ENCODE measurements around the gene EED.
A peak's percentile ranks its signal among the peaks of the same experiment; 100 is the strongest.
"Not testable (repeated sequence)": the region's sequence is repeated elsewhere in the genome, so short reads cannot be mapped to it uniquely, and the experiment has no call there.

The EED gene

DNA sequence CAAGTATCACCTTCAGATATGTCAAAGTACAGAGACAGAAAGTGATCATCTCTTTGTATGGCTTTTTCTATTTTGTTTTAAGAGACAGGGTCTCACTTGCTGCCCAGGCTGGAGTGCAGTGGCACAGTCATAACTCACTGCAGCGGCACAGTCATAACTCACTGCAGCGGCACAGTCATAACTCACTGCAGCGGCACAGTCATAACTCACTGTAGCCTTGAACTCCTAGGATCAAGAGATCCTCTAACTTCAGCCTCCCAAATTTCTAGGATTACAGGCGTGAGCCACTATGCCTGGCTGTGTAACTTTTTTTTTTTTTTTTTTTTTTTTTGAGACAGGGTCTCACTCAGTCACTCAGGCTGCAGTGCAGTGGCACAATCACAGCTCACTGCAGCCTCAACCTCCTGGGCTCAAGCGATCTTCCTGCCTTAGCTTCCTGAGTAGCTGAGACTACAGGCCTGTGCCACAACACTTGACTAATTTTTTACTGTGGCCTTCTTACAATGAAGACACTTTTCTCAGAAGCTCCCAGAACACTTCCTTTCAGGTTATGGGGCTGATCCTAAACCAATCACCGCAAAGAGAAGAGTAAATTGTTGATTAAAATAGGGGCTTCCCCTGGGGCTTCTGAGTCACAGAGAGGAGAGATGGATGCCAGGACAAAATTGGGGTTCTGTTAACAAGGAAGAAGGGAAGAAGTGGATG, 48.5 kb downstream of the EED start:
- no peak for DNase-seq (ENCODE audit: low spot score)

DNA sequence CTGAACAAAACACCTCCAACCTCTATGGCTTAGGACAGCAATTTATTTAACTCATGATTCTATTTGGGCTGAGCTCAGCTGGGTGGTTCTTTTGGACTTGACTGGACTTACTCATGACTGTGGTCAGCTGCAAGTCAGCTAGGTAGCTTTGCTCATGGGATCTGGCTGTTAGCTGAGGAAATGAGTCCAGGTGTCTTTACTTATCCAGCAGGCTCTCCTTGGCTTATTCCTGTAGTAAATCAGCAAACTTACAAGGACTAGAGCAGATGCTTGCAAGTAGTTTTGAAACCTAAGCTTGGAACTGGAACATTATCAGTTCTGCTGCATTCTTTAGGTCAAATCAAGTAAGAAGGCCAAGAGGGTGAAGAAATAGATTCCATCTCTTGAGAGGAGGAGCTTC, 49.5 kb downstream of the EED start:
- DNase-seq (ENCODE audit: low spot score) = no peak

DNA sequence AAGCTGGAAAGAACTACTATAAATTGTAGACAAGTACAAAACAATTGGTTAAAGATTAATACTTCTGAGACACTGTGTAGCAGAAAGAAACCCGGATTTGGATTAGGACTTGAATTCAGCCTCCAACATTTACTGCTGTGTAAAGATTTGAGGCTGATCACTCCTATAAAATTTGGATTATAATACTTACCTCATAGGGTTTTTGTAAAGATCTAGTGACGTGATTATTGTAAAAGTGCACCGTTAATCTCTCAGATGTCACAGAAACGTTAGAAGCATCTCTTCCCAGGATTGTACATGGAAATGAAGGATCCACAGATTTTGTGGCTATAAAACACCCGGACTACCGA, 57.2 kb downstream of the EED start:
- no peak for DNase-seq (ENCODE audit: low spot score)

DNA sequence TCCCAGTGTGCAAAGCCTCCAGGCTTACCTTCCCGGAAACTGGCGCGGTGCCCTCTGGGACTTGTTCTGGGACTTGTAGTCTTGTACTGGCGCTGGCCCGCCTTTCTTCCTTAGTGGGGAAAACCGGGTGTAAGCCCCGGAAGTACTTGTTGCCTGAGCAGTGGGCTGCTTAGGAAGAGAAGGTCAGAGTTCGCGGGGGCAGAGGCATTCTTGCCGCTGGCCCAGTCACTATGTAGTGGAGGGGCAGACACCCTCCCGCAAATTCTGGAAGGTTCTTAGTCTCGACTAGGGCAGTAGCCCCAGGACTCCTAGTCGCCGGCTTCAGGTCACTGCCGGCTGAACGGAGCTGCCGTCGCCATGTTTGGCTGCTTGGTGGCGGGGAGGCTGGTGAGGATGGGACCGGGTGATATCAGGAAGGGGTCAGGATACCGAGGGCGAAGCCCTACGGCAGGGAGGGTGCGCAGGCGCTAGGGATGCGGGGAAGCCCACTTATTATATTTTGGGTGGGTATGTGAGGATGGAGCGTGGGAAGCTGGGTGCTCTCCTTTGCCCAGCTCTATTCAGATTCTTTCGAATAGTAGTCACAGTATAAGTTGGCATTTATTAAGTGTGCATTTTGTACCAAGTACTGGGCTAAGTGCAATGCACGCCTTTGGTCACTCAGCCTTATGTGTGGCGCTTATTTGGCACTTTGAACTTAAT, 57.7 kb downstream of the EED start, which contains the start of gene HIKESHI:
Gene HIKESHI, plus strand, starts transcription at position 149 of the 702 bp plus-strand sequence. Its CDS starts 209 bp downstream, at position 358.
- peak; percentile 78 for DNase-seq (ENCODE audit: low spot score)

DNA sequence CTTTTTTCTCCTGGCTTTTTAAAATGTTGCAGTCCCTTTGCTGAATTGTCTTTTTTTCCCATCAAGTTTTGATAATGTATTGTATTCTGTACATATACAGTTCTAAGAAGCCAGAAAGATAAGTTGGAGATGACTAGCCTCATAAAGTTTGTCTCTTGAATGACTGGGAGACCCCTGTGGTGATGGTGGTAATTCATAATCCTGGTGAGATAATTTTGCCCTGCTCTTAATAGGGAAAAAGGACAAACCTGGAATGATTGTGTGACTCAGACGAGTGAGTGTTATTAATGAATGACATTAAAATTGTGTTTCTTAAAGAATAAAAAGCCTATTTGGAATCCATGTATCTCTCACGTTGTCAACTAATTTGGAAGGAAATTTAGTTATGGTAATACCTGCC, 58.7 kb downstream of the EED start:
- no peak for DNase-seq (ENCODE audit: low spot score)

DNA sequence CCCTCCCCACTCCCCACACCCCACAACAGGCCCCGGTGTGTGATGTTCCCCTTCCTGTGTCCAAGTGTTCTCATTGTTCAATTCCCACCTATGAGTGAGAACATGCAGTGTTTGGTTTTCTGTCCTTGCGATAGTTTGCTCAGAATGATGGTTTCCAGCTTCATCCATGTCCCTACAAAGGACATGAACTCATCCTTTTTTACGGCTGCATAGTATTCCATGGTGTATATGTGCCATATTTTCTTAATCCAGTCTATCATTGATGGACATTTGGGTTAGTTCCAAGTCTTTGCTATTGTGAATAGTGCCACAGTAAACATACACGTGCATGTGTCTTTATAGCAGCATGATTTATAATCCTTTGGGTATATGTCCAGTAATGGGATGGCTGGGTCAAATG, 64.2 kb downstream of the EED start:
- not testable (repeated sequence) for DNase-seq (ENCODE audit: low spot score)

DNA sequence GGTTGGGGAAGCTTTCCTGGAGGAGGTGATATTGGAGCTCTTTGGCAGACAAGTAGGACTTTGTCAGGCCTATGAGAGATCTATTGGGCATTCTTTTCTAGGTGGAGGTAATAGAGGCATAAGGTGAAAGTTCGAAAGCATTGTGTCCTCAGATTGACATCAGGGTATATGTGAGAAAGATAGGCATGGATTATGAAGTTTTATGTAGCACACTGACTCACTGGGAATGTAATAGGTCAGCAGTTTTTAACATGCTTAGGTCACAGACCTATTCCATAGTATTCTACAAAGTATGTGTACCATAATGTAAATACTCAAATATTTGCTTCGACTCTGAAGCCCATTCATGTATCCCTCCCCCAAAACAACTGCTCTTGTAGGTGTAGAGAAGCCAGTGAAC, 69.2 kb downstream of the EED start:
- no peak for DNase-seq (ENCODE audit: low spot score)

DNA sequence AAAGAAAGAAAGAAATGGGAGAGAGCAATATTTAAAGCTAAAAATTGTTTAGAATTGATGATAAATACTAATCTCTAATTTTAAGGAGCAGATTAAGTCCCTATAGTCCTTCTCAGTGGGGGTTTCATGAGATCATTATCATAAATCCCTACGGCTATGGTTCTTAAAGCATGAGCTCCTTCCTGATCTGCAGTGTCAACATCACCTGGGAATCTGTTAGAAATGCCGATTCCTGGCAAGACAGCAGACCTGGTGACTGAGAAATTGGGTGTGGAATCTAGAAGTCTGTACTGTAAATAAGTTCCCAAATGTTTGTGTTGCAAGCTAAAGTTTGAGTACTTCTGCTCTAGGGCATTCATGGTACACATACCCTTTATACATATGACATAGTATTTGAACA, 70.1 kb downstream of the EED start:
- no peak for DNase-seq (ENCODE audit: low spot score)

All from hepatic stellate cell (primary cell).